GM21825 (cell line): ENCODE data around the gene LIN28A.
"Not testable (repeated sequence)": the region's sequence is repeated elsewhere in the genome, so short reads cannot be mapped to it uniquely, and the experiment has no call there.

Experiments used
- ATAC-seq: cut with Tn5 transposase; IDR thresholded peaks from one replicate; pipeline ENCODE4 v1.9.1; 2021; ENCODE audit warnings: mild to moderate bottlenecking, moderate library complexity; ENCODE audit not compliant: unreplicated experiment

LIN28A gene

DNA sequence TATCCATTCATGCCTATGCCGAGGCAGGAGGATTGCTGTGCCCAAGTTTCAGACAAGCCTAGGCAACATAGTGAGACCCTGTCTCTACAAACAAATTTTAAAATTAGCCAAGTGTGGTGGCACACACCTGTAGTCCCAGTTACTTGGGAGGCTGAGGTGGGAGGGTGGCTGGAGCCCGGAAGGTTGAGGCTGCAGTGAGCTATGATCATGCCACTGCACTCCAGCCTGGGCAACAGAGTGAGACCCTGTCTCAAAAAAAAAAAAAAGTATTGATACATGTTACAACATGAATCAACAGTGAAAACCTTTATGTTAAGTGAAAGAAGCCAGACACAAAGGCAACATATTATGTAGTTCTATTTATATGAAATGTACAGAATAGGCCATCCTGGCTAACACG, 25.6 kb upstream of the LIN28A start:
- not testable (repeated sequence) for ATAC-seq

DNA sequence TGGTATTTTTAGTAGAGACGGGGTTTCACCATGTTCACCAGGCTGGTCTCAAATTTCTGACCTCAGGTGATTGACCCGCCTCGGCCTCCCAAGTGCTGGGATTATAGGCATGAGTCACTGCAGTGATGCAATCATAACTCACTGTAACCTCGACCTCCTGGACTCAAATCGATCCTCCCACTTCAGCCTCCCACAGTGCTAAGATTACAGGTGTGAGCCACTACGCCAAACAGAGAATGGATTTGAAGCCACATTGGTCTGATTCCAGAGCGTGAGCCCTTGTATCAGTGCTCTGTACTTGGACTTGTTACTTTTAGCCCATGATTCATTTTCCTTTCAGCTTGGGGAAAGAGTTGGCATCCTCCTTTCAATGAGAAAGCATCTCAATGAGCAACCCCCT, 23.2 kb upstream of the LIN28A start:
- ATAC-seq: no peak

DNA sequence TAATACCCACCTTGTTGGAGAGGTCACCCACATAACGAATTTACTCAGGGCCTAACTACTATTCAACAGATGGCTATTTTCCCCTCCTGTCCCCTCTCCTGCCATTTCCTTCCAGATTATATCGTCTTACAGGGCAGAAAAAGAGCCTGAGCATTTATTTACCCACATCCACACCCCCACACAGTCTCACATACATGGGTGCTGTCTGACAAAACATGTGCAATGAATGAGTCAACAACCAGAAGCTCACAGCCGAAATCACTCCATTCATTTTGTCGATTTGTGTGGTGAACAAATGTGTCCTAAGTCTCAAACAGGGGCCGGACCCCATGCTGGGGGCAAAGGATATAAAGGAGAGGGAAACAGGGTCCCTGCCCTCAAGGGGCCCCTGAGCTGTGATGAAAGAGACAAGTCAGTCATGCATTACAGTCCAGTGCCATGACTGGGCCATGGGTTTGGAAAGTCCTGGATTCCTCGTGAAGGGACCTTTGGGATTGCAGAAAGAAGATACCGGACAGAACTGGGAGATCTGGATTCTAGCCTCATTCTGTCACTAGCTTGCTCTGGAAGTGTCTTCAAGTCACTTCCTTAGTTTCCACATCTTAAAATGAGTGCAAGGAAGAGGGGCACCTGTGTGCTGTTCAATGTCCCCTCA, 21.7 kb upstream of the LIN28A start:
- ATAC-seq: no peak

DNA sequence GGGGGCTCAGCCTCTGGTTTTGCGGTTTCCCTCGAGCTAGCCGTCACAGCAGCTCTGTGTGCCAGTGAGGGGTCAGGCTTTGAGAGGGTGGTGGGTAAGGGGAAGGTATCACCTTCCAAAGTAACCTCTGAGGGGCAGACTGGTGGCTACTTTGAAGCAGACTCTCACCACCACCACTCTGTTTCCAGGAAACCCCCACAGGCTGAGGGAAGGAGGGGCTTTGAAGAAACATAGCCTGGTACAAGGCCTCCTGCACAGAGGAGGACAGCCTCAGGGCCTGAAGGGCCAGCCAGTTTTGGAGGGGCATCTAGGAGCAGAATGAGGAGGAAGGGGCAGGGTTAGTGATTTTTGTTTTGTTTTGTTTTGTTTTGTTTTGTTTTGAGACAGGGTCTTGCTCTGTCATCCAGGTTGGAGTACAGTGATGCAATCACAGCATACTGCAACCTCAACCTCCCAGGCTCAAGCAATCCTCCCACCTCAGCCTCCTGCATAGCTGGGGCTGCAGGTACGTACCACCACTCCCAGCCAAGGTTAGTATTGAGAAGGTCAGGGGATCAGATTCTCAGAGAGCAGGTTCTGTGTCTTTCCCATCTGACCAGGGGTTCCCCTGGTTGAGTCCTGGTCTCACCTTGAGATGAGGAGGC, 20.9 kb upstream of the LIN28A start:
- no peak for ATAC-seq

DNA sequence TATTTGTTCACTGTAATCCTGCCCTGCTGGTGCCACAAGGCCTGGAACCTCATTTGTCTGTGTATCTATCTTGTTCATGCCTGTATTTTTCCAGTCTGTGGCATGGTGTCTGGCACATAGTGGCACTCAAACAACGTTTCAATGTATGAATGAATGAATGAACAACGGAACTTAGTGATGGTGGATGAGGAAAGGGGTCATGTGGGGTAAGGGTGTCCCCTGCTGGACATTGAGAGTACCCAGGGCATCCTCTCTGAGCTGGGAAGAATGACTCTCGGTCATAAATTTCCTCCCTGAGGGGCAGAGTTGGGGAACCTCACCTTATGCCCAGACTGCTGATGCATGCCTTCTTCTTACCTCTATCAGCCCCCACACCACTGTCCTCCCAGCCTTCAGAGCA, 19.2 kb upstream of the LIN28A start:
- ATAC-seq: no peak

DNA sequence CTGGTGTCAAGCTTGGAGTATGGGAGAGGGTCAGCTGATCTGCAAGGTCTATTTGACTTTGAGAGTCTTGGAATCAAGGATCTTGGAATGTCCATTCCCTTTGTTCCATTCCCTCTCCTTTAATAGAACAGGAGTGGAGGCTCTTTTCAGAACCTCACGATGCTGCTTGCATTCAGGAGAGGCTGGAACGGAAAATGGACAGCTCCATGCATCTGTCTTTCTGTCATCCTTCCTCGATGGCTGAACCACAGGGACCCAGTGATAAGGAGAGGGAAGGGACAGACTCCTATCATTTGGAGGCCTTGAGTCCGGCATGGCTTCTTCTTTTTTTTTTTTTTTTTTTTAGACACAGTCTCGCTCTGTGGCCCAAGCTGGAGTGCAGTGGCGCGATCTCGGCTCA, 14.9 kb upstream of the LIN28A start:
- ATAC-seq: no peak

DNA sequence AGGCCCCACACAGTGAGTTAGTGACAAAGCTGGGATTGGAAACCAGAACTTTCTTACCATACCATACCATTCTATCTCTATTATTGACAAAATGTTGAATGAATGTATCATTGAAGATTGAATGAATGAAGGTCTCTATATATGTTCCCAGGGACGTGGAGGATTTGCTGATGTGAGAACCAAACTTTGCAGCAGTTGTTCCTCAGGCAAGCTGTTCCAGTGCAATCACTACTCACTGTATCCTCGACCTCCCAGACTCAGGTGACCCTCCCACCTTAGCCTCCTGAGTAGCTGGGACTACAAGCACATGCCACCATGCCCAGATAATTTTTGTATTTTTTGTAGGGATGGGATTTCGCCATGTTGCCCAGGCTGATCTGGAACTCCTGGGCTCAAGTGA, 11.6 kb upstream of the LIN28A start:
- no peak for ATAC-seq

DNA sequence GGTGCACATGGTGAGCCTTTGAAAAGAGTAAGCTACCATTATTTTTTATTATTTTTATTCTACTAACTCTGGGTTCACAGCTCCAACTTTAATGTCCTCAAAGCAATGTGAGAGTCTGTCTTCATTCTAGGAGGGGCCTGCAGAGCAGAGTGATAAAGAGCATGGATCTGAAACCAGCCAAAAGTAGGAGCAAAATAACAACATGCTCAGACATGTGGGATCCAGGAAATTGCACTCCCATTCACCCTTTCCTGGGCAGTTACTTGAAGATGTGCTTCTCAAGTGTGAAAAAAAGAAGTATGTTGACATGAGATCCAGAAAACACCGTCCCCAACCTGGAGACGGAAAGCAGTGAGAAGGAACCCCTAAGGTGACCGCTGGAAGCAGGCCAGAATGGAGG, 8.7 kb upstream of the LIN28A start:
- no peak for ATAC-seq

DNA sequence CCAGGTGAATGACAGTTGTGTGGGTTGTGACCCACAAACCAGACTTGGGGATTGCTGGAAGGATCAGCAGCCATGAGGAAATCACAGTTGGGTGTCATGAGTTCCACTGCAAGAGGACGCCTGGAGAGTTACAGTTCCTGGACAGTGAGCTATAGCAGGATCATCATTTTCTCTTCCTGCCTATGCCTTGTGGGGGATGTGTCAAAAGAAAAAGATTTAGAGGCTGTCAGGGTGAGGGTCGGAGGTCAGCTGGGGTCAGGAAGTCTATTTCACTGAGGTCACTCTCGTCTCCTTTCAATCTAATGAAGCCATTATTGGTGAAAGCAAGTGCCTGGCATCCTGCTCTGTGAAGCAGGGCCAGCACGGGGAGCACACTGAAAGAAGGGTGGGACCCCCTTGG, 7.0 kb upstream of the LIN28A start:
- no peak for ATAC-seq

DNA sequence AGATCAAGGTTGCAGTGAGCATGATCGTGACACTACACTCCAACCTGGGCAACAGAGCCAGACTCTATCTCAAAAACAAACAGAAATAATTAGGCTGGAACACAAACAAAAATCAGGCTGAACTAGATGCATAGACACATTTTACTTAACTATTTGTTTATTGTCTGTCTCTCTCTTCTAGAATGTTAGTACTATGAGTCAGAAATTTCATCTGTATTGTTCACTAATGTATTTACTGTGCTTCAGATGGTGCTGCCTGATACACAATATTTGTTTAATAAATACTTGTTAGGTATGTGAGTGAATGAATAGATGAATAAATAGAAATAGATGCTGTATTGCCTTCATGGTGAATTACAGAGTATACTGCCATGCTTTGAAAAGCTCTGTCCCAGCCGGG, 6.0 kb upstream of the LIN28A start:
- ATAC-seq: no peak

DNA sequence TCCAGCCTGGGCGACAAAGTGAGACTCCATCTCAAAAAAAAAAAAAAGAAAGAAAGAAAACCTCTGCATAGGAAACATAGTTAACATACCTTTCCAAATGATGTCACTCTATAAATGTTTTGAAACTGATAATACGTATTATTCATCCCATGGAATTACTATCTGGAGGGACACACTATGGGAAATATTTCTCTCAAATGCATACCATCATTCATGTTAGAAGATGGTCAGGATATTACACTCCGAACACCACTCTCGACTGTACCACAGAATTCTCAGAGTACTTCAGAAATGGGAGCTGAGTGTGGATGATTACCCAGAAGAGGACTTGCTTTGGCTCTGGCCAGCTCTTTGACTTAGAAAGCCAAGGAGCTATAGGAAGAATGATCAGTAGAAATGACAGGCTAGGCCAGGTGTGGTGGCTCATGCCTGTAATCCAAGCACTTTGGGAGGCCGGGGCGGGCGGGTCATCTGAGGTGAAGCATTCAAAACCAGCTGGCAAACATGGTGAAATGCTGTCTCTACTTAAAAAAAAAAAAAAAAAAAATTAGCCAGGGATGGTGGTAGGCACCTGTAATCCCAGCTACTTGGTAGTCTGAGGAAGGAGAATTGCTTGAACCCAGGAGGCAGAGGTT, 5.2 kb upstream of the LIN28A start:
- ATAC-seq: no peak

DNA sequence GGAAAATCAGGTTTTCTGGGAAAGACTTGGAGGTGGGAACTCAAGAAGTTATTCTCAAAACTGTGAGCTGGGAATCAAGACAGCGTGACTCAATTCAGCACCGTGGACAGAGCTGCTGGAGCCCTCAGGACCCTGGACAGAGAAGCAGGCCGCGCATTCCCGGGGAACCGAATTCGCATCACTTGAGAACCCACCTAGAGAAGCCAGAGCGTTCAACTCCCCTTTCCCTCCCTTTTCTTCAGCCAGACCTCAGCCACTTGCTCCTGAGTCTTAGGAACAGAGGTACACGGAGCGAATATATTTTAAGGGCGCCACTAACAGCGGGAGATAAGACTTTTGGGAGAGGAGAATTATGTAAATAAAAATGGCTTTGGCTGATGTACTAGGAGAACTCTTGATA, 2.0 kb upstream of the LIN28A start:
- no peak for ATAC-seq

DNA sequence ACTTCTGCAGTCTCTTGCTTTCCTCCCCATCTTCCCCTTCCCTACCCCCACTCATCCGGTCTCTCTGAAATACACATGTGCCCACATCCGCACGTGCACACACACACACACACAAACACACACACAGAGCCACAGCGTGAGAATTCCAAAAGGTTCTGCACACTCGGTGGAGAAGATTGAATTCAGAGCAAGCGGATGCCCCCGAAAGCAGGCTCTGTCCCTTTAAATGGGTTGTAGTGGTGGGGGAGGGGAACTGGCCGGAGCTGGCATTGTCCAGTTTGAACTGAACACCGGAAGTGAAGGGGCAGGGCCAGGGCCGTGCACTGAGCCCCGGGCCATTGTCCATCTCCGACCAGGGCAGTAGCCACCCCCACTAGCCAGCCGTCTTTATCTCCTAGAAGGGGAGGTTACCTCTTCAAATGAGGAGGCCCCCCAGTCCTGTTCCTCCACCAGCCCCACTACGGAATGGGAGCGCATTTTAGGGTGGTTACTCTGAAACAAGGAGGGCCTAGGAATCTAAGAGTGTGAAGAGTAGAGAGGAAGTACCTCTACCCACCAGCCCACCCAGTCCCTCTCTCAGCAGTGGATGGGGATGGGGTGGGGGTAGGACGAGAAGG, 1.3 kb upstream of the LIN28A start:
- no peak for ATAC-seq

DNA sequence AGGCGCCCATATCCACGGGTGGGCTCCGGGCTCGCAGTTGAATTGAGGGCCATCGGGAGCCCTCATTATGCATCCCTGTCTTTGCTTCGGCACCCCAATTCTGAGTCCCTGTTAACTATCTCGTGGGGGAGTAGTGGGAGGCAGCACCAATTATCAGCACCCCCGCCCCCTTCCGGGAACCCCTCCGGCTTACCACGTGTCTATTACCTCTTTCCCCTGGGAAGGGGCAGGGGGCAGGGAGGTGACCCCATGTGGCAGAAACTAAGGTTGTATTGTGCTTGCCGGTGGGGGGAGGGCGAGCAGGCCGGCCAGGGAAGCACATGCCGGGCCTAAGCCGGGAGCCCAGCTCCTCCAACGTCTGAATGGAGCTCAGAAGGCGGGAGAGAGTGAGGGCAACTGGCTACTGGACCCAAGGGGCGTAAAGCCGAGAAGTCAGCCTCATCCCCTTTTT, 1.0 kb downstream of the LIN28A start:
- ATAC-seq: no peak

DNA sequence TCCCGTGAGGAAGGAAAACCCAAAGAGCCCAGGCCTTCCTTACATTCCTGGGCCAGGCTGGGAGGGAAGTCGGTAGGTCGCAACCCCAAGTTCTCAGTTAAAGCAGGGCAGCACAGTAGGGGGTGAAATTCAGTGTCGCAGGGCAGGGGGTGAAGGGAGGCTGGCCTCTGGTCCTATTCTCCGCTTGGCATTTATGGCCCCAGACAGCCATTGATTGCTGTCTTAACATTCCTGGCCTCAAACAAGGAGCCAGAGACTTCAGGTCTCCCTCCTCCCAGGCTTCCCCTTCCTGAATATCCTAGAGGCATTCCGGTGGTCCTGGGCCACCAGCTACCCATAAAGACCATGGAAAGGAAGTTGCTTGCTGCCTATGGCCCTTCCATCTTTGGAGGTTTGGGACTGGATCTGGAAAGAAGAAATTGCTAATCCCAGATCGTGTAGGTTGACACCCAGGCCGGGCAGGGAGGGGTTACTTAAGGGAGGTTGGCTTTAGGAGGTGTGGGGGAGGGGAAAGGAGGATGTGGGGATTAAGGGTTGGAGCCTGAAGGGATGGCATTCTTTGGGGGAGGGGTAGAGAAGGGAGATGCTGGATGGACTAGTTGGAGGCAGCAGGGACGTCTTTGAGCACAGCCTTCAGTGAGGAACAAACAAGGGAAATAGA, 1.7 kb downstream of the LIN28A start:
- no peak for ATAC-seq

DNA sequence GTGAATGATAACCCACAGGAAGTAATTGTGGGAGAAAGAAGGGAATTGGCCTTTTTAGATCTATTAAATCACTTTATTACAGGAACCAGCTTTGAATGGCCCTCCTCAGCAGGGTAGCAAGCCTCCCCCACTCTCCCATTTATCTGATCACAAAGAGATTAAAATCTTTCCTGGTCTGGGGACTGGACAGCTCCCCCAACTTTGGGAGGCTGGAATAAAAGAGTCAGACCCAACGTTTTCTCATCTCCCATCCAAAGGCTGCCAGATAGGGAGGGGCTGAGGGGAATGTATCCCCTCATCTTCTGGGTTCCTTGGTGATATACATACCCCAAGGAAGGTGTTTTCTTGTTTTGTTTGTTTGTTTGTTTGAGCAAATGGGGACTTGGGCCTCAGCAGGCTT, 2.4 kb downstream of the LIN28A start:
- no peak for ATAC-seq

DNA sequence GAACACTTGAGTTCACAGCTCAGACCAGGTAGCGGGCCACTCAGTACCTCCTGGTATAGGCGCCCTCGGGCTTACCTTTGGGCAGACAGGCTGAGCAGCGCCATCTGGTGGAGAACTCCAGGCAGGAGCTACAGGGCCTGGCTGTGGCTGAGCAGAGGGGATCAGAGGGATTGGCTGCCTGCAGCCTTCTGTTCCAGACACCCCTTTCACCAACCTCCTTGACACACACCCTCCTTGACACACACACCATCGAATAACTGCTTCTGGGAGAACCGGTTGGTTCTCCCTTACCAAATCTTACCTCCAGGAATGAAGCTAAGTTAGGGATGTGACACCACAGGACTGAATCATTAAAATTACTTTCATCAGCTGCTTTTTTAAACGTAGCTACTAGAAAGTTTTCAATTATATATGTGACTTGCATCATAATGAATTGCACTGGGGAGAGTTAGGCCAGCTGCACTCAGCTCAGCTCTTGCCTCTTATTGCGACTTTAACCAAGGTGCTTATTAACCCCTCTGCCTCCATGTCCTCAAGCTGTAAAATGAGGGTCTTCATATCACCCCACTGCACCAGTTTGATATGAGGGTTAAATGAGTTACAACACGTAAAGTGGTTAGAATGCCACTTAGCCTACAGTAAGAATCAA, 6.6 kb downstream of the LIN28A start:
- ATAC-seq: no peak

DNA sequence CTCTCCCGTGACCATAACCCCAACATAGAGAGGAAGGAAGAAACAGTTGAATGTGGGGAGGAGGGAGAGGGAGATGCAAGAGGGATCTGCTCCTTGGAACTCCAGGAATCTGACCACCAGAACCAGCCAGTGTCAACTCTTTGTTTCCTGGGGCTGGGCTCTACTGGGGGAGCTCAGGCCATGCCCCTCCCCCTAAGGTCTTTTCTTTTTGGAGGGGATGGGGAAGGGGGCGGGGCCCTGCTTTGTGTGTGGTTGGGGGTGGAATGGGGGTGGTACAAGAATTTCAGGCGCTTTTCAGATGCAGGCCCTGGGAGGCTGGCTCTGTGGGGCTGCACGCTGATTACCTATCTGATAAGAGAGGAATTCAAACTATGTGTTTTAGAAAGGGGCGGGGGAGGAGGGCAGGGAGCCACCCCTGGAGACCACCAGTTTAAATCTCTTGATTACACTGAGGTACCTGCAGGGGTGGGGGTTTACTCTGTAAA, 8.3 kb downstream of the LIN28A start:
- ATAC-seq: no peak

DNA sequence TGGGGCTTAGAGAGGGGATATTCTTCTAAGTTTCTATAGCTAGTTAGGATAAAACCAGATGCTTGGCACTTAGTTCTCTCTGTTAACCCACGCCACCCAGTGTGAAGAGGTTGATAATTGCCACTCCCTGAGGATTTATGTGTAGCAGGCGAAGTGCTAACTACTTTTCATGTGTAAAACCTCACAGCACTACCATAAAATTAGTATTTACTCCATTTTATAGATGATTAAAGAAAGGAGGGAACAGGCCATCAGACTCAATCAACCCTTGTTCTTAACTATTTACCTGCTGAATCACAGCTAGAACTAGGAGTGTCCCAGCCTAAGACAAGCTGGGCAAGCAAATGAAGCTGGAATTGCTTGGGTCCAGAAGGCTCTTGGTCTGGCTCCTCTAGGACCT, 8.9 kb downstream of the LIN28A start:
- ATAC-seq: no peak

DNA sequence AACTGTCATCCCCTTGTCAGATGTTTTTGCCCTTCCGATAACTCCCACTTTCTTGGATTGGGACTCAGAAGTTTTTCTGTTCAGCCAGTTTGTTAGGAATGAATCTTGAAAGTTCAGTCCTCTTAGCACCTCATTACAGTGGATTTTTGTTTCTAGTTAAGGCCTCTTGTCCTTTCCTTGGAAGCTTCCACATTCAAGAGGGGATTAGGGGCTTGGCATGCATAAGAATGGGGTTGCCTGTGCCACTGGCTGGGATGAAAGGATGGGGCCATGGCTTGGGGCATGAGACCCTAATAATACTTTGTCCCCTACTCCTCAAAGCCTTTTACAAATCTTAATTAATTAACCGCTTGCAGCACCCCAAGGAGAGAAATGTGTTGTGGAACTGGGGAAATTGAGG, 19.1 kb downstream of the LIN28A start:
- ATAC-seq: no peak
